ENCODE results near the gene CCL7.

- TF ChIP-seq CTCF (IDR thresholded peaks at IDR 0.05; ENCODE audit: low read depth, low read length, poor library complexity, severe bottlenecking): no peak
- no peak for TF ChIP-seq EZH2phosphoT487 (IDR thresholded peaks at IDR 0.05; ENCODE audit: borderline replicate concordance, low read length)
Measured at GRCh38 chr17:34249061-34249460, 21.0 kb upstream of the CCL7 start.
